Osteocyte (in vitro differentiated cells): ENCODE data around the gene METTL25B. TPM values are rescaled to one million over a fixed set of nuclear protein-coding genes. Genes with fewer than 3 reads are reported as not detected.

ENCODE experiments used
- DNase-seq: peaks from one replicate; pipeline ENCODE4 v3.0.0; 2021; ENCODE audit warnings: mixed read lengths; ENCODE audit not compliant: unreplicated experiment; ENCODE audit errors: extremely low spot score
- H3K27ac Mint-ChIP-seq: one replicate; pipeline ENCODE4 v1.8.0; 2021; ENCODE audit warnings: mild to moderate bottlenecking, mixed read lengths; ENCODE audit not compliant: unreplicated experiment
- H3K27me3 Mint-ChIP-seq: one replicate; pipeline ENCODE4 v1.8.0; 2021; ENCODE audit warnings: mixed read lengths; ENCODE audit not compliant: unreplicated experiment
- H3K36me3 Mint-ChIP-seq: one replicate; pipeline ENCODE4 v1.8.0; 2021; ENCODE audit warnings: mixed read lengths; ENCODE audit not compliant: unreplicated experiment
- H3K4me1 Mint-ChIP-seq: one replicate; pipeline ENCODE4 v1.8.0; 2021; ENCODE audit warnings: mixed read lengths; ENCODE audit not compliant: unreplicated experiment
- H3K4me3 Mint-ChIP-seq: one replicate; pipeline ENCODE4 v1.8.0; 2021; ENCODE audit warnings: mild to moderate bottlenecking, moderate library complexity, mixed read lengths; ENCODE audit not compliant: unreplicated experiment
- H3K9me3 Mint-ChIP-seq: one replicate; pipeline ENCODE4 v1.8.0; 2021; ENCODE audit warnings: mixed read lengths; ENCODE audit not compliant: unreplicated experiment
- CTCF ChIP-seq: fragments of 200-600 bp; sonication (generic); IDR thresholded peaks from 2 replicates; pipeline ENCODE4 v1.5.0; 2021; ENCODE audit warnings: antibody characterized with exemption, mild to moderate bottlenecking, moderate library complexity
- total RNA-seq: library from RNA; stranded (reverse); gene quantifications from 2 replicates; pipeline ENCODE4 v1.2.1, GENCODE V29; 2021

The METTL25B gene
- total RNA-seq, 1 donor from 2014 or later: 21.3 TPM

DNA sequence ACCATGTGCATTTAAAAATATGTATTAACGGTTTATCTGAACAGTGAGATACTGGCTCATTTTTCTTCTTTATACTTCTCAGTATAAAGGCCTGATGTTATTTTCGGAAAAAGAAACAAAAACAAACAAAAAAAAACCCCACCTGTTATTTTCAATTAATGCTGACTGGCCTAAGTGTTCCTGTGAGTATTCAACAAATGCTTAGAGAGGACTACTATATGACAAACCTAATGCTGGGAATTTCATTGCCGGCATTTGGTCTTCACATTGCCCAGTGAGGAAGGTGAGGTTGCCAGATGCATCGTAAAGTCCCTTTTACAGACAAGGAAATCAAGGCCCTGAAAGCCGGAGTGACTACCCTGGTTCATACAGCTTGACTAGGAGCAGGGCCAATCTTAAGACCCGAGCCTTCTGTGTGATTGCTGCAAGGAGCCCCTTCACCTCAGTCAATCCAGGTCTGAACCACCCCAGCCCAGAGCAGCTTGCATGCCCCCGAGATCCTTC is 12.0 kb downstream of the METTL25B start:
- Mint-ChIP-seq H3K4me1 (peaks cover 24% of the 10 kb centered on the region), H3K27ac (peak overlapping the region; percentile 85), H3K4me3 (peak overlapping the region; percentile 98), H3K27me3 (no peaks in the 10 kb centered on the region), H3K9me3 (no peaks in the 10 kb centered on the region), H3K36me3 (peaks cover 16% of the 10 kb centered on the region)
- no peak for DNase-seq
- TF ChIP-seq CTCF: no peak

- peaks cover 29% of the 10 kb centered on the region for H3K4me1 Mint-ChIP-seq
- H3K9me3 Mint-ChIP-seq: no peaks in the 10 kb centered on the region
- peaks cover 16% of the 10 kb centered on the region for H3K36me3 Mint-ChIP-seq
- peak within 1 kb of the TSS; percentile 96 for H3K27ac Mint-ChIP-seq
- no peaks in the 10 kb centered on the region for H3K27me3 Mint-ChIP-seq
- no peak for TF ChIP-seq CTCF
- peak; percentile 98 for DNase-seq
- peak within 1 kb of the TSS; percentile 98 for H3K4me3 Mint-ChIP-seq
Observed at GRCh38 chr1:156740741-156741480, 12.6 kb downstream of the METTL25B start, which contains the start of gene MRPL24. MRPL24 (minus strand) TSS chr1:156741088; CDS start chr1:156738704, 2,384 bp downstream.

GRCh38 chr1:156741481-156741983 is 13.3 kb downstream of the METTL25B start:
- Mint-ChIP-seq H3K27me3 (no peaks in the 10 kb centered on the region), H3K36me3 (peaks cover 17% of the 10 kb centered on the region), H3K4me3 (peak overlapping the region; percentile 98), H3K27ac (peak overlapping the region; percentile 96), H3K4me1 (peaks cover 35% of the 10 kb centered on the region), H3K9me3 (no peaks in the 10 kb centered on the region)
- no peak for TF ChIP-seq CTCF
- DNase-seq: no peak

DNA sequence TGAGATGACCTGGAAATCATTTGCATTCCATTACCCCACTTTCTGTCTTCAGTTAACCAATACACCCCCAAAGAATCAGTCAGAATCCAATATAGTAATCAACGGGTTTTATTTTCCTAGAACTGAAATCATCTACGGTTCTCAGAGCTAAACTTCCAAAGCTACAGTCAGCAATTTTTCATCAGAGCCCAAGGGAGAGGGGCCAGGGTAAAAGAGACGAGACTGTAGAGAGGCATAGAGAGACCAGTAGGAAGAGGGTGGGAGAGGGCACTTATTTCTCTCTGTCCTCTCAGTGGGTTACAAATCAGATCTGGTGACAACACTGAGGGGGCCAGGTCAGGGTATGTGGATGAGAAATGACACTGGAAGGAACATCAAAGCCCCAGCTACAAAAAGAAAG is 13.7 kb downstream of the METTL25B start:
- H3K36me3 Mint-ChIP-seq: peaks cover 17% of the 10 kb centered on the region
- H3K27ac Mint-ChIP-seq: peak overlapping the region; percentile 96
- TF ChIP-seq CTCF: no peak
- no peaks in the 10 kb centered on the region for H3K9me3 Mint-ChIP-seq
- no peaks in the 10 kb centered on the region for H3K27me3 Mint-ChIP-seq
- no peak overlapping the region for H3K4me3 Mint-ChIP-seq
- DNase-seq: no peak
- peaks cover 40% of the 10 kb centered on the region for H3K4me1 Mint-ChIP-seq

DNA sequence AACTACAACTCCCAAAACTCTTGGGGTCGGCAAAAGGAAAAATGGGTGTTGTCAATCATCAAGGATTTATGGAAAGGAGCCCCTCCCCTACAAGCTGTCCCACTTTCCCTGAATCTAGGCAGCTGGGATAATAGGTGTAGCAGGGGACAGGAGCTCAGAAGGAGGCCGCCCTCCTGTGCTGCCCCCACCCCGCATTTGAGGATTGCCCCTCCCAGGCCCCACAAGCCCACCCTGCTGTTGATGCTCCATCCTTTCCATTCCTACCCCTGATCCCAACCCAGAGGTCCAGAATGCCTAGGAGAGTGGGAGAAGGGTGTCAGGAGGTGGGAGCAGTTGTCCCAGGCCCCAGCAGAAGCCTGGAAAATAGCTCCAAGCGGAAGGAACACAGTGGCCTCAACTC is 14.5 kb downstream of the METTL25B start:
- Mint-ChIP-seq H3K36me3 (peaks cover 17% of the 10 kb centered on the region), H3K4me3 (no peak overlapping the region), H3K9me3 (no peaks in the 10 kb centered on the region), H3K27ac (peak overlapping the region; percentile 96), H3K4me1 (peaks cover 47% of the 10 kb centered on the region), H3K27me3 (no peaks in the 10 kb centered on the region)
- DNase-seq: no peak
- no peak for TF ChIP-seq CTCF
